ENCODE data around the gene TCTN3. TPM values are rescaled to one million over a fixed set of nuclear protein-coding genes. Genes with fewer than 3 reads are reported as not detected.

TCTN3 gene
- total and polyA plus RNA-seq, 2 of the 13 experiments (the other 11 are each of a cell fraction or from before 2014, with no cell fraction given): 53.3 to 60.0 TPM

DNA sequence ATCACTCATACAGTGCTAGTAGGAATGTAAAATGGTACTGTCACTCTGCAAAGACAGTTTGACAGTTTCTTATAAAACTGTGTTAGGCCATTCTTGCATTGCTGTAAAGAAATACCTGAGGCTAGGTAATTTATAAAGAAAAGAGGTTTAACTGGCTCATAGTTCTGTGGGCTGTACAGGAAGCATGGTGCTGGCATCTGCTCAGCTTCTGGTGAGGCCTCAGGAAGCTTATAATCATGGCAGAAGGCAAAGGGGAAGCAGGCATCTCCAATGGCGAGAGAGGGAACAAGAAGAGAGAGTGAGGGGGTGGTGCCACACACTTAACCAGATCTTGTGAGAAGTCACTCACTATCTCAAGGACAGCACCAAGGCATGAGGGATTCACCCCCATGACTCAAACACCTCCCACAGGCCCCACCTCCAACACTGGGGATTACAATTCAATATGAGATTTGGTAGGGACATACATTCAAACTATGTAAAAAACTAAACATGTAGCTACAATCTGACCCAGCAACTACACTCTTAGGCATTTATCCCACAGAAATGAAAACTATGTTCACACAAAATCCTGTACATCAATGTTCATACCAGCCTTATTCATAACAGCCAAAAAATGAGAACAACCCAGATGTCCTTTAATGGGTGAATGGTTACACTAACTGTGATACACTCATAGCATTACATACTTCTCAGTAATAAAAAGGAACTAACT lies 42.2 kb downstream of the TCTN3 start:
- no peak for DNase-seq (ENCODE audit: low spot score)
- 100% methylated on average over 1 of the region's 1 CpG for WGBS (ENCODE audit: low lambda C conversion rate)
- intact Hi-C loops (cut with micrococcal nuclease; ENCODE audit: unreplicated experiment): no loop called here
- no peak for FAIRE-seq
- peaks cover 87% of the 10 kb centered on the region for H3K79me2 ChIP-seq (ENCODE audit: insufficient read depth, low read length)
- POLR2A ChIA-PET: interaction anchor here (1.2 to 2.0 kb wide), 2 partner anchors 11 to 17 kb away, joined by 4 to 7 read pairs; no protein-coding TSS in a partner anchor
- peaks cover 68% of the 10 kb centered on the region for H3K4me1 ChIP-seq (ENCODE audit: insufficient read depth, low read length)
- H3K9ac ChIP-seq (ENCODE audit: insufficient read depth, low read depth, low read length): no peak overlapping the region
- no peak overlapping the region for H3K27ac ChIP-seq (ENCODE audit: extremely low read length, insufficient read depth, low read length)
- H3K27me3 ChIP-seq (ENCODE audit: control insufficient read depth in 1 of 2, insufficient read depth in 2 of 2, low read length in 2 of 2): no peaks in the 10 kb centered on the region; a peak in 1 of 5 replicates
- BruUV-seq (replicated peaks): no TSS peak
- no peak overlapping the region for H3K4me3 ChIP-seq (replicated peaks in 1 of 3; ENCODE audit: insufficient read depth in 1 of 3, low read depth in 2 of 3, low read length in 3 of 3)
- peaks cover 7% of the 10 kb centered on the region; the same call in 1 of the 2 replicates for H3K9me3 ChIP-seq (ENCODE audit: low read length)
- ATAC-seq: no peak
- in situ Hi-C loops (cut with HindIII; ENCODE audit: extremely low pct_ligation_motif_present, low pct_unique_long_range_greater_than_20kb): no loop called here
- no peak overlapping the region for H3K4me2 ChIP-seq (ENCODE audit: low read depth, low read length)
- CTCF ChIA-PET (ENCODE audit: low intra/inter-chr PET ratio, low total read pairs): no interaction called here
- peaks cover 5% of the 10 kb centered on the region; the same call in 1 of the 2 replicates for H4K20me1 ChIP-seq (ENCODE audit: insufficient read depth, low read length)
- H3K36me3 ChIP-seq (replicated peaks in 1 of 2; ENCODE audit: control insufficient read depth in 1 of 2, insufficient read depth in 2 of 2, low read length in 2 of 2): peaks cover 24 to 64% of the 10 kb centered on the region in 2 experiments
- H2AFZ ChIP-seq (ENCODE audit: low read length): no peak overlapping the region
- TF ChIP-seq ZNF776 (CRISPR knock-in tag; IDR thresholded peaks at IDR 0.05) (peak; percentile 97), SATB2 (CRISPR knock-in tag; IDR thresholded peaks at IDR 0.05) (no peak), RBFOX2 (IDR thresholded peaks at IDR 0.05; ENCODE audit: low read depth, low read length) (0 out of 2 replicates have a peak, but pooled peaks have one; percentile 43), SAP130 (CRISPR knock-in tag; IDR thresholded peaks at IDR 0.05; ENCODE audit: low read depth) (no peak), JUN (CRISPR knock-in tag; IDR thresholded peaks at IDR 0.05) (no peak)
- TF ChIP-seq, protein P1, sequence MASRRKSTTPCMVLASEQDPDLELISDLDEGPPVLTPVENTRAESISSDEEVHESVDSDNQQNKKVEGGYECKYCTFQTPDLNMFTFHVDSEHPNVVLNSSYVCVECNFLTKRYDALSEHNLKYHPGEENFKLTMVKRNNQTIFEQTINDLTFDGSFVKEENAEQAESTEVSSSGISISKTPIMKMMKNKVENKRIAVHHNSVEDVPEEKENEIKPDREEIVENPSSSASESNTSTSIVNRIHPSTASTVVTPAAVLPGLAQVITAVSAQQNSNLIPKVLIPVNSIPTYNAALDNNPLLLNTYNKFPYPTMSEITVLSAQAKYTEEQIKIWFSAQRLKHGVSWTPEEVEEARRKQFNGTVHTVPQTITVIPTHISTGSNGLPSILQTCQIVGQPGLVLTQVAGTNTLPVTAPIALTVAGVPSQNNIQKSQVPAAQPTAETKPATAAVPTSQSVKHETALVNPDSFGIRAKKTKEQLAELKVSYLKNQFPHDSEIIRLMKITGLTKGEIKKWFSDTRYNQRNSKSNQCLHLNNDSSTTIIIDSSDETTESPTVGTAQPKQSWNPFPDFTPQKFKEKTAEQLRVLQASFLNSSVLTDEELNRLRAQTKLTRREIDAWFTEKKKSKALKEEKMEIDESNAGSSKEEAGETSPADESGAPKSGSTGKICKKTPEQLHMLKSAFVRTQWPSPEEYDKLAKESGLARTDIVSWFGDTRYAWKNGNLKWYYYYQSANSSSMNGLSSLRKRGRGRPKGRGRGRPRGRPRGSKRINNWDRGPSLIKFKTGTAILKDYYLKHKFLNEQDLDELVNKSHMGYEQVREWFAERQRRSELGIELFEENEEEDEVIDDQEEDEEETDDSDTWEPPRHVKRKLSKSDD (CRISPR knock-in tag; IDR thresholded peaks at IDR 0.05; ENCODE audit: low read depth): no peak
- TF ChIP-seq, protein P2, sequence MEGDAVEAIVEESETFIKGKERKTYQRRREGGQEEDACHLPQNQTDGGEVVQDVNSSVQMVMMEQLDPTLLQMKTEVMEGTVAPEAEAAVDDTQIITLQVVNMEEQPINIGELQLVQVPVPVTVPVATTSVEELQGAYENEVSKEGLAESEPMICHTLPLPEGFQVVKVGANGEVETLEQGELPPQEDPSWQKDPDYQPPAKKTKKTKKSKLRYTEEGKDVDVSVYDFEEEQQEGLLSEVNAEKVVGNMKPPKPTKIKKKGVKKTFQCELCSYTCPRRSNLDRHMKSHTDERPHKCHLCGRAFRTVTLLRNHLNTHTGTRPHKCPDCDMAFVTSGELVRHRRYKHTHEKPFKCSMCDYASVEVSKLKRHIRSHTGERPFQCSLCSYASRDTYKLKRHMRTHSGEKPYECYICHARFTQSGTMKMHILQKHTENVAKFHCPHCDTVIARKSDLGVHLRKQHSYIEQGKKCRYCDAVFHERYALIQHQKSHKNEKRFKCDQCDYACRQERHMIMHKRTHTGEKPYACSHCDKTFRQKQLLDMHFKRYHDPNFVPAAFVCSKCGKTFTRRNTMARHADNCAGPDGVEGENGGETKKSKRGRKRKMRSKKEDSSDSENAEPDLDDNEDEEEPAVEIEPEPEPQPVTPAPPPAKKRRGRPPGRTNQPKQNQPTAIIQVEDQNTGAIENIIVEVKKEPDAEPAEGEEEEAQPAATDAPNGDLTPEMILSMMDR (CRISPR knock-in tag; IDR thresholded peaks at IDR 0.05): no peak
- TF ChIP-seq, protein P3, sequence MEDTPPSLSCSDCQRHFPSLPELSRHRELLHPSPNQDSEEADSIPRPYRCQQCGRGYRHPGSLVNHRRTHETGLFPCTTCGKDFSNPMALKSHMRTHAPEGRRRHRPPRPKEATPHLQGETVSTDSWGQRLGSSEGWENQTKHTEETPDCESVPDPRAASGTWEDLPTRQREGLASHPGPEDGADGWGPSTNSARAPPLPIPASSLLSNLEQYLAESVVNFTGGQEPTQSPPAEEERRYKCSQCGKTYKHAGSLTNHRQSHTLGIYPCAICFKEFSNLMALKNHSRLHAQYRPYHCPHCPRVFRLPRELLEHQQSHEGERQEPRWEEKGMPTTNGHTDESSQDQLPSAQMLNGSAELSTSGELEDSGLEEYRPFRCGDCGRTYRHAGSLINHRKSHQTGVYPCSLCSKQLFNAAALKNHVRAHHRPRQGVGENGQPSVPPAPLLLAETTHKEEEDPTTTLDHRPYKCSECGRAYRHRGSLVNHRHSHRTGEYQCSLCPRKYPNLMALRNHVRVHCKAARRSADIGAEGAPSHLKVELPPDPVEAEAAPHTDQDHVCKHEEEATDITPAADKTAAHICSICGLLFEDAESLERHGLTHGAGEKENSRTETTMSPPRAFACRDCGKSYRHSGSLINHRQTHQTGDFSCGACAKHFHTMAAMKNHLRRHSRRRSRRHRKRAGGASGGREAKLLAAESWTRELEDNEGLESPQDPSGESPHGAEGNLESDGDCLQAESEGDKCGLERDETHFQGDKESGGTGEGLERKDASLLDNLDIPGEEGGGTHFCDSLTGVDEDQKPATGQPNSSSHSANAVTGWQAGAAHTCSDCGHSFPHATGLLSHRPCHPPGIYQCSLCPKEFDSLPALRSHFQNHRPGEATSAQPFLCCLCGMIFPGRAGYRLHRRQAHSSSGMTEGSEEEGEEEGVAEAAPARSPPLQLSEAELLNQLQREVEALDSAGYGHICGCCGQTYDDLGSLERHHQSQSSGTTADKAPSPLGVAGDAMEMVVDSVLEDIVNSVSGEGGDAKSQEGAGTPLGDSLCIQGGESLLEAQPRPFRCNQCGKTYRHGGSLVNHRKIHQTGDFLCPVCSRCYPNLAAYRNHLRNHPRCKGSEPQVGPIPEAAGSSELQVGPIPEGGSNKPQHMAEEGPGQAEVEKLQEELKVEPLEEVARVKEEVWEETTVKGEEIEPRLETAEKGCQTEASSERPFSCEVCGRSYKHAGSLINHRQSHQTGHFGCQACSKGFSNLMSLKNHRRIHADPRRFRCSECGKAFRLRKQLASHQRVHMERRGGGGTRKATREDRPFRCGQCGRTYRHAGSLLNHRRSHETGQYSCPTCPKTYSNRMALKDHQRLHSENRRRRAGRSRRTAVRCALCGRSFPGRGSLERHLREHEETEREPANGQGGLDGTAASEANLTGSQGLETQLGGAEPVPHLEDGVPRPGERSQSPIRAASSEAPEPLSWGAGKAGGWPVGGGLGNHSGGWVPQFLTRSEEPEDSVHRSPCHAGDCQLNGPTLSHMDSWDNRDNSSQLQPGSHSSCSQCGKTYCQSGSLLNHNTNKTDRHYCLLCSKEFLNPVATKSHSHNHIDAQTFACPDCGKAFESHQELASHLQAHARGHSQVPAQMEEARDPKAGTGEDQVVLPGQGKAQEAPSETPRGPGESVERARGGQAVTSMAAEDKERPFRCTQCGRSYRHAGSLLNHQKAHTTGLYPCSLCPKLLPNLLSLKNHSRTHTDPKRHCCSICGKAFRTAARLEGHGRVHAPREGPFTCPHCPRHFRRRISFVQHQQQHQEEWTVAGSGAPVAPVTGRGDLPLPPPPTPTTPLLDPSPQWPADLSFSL (CRISPR knock-in tag; IDR thresholded peaks at IDR 0.05): no peak
- TF ChIP-seq, protein P4, sequence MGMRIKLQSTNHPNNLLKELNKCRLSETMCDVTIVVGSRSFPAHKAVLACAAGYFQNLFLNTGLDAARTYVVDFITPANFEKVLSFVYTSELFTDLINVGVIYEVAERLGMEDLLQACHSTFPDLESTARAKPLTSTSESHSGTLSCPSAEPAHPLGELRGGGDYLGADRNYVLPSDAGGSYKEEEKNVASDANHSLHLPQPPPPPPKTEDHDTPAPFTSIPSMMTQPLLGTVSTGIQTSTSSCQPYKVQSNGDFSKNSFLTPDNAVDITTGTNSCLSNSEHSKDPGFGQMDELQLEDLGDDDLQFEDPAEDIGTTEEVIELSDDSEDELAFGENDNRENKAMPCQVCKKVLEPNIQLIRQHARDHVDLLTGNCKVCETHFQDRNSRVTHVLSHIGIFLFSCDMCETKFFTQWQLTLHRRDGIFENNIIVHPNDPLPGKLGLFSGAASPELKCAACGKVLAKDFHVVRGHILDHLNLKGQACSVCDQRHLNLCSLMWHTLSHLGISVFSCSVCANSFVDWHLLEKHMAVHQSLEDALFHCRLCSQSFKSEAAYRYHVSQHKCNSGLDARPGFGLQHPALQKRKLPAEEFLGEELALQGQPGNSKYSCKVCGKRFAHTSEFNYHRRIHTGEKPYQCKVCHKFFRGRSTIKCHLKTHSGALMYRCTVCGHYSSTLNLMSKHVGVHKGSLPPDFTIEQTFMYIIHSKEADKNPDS (CRISPR knock-in tag; IDR thresholded peaks at IDR 0.05): no peak

All from HepG2 (cell line).